IMR-90 (cell line): ENCODE results near the gene CIT. TPM values are rescaled to one million over a fixed set of nuclear protein-coding genes. Genes with fewer than 3 reads are reported as not detected.

Experiments
- ATAC-seq: fragments of 200-7000 bp; cut with Tn5 transposase; 2 replicates; pipeline ENCODE4 v1.9.1; 2020; ENCODE audit warnings: low read depth, mild to moderate bottlenecking, moderate library complexity
- BruUV-seq: library from RNA; stranded (reverse); fragments of 400-500 nt; replicated peaks from 2 replicates; lab custom pipeline; 2021; lab: Mats Ljungman, UMichigan
- CTCF ChIA-PET: fragments of 300-600 bp; formaldehyde crosslinking; extraction: SDS; loops from one replicate; lab custom pipeline; 2021; ENCODE audit warnings: antibody characterized with exemption; lab: Yijun Ruan, JAX
- POLR2A ChIA-PET: fragments of 300-600 bp; sonication (Branson Sonifier 250); formaldehyde crosslinking; loops from one replicate; lab custom pipeline; 2022; ENCODE audit warnings: antibody characterized with exemption; ENCODE audit not compliant: unreplicated experiment; lab: Charles Lee
- DNase-seq: peaks from one replicate; pipeline ENCODE4 v3.0.0; 2013
- H2AFZ ChIP-seq: replicated peaks from 2 replicates; pipeline ENCODE3; 2013; ENCODE audit warnings: low read length, mild to moderate bottlenecking; ENCODE audit not compliant: poor library complexity
- H2AK5ac ChIP-seq: 2 replicates; pipeline ENCODE4 v1.6.1; 2013; ENCODE audit warnings: low read depth, low read length, inconsistent platforms
- H2AK9ac ChIP-seq: replicated peaks from 2 replicates; pipeline ENCODE3; 2013; ENCODE audit warnings: mild to moderate bottlenecking, low read depth, low read length, moderate library complexity; ENCODE audit not compliant: poor library complexity
- H2BK120ac ChIP-seq: 2 replicates; pipeline ENCODE4 v1.6.1; 2013; ENCODE audit warnings: low read depth, low read length, inconsistent platforms
- H2BK15ac ChIP-seq: 3 replicates; pipeline ENCODE4 v1.6.1; 2013; ENCODE audit warnings: low read depth, low read length, inconsistent platforms
- H2BK20ac ChIP-seq: 2 replicates; pipeline ENCODE4 v1.6.1; 2013; ENCODE audit warnings: low read depth, mild to moderate bottlenecking, inconsistent platforms, low read length, moderate library complexity
- H2BK5ac ChIP-seq: 2 replicates; pipeline ENCODE4 v1.6.1; 2013; ENCODE audit warnings: mild to moderate bottlenecking, low read depth, low read length, inconsistent platforms; ENCODE audit not compliant: poor library complexity, severe bottlenecking
- H3K14ac ChIP-seq: replicated peaks from 2 replicates; pipeline ENCODE4 v1.6.1; 2013; ENCODE audit warnings: low read depth, low read length, inconsistent platforms
- H3K18ac ChIP-seq: 2 replicates; pipeline ENCODE4 v1.6.1; 2013; ENCODE audit warnings: low read depth, low read length, control low read depth
- H3K23ac ChIP-seq: 2 replicates; pipeline ENCODE4 v1.6.1; 2013; ENCODE audit warnings: low read depth, low read length, inconsistent platforms
- H3K27ac ChIP-seq: 2 replicates; pipeline ENCODE4 v1.5.1; 2013; ENCODE audit warnings: mild to moderate bottlenecking, control low read depth, low read length; ENCODE audit not compliant: insufficient read depth
- H3K27me3 ChIP-seq: 2 replicates; pipeline ENCODE4 v1.6.1; 2013; ENCODE audit warnings: low read length; ENCODE audit not compliant: control insufficient read depth, insufficient read depth
- H3K36me3 ChIP-seq: 2 replicates; pipeline ENCODE4 v1.6.1; 2013; ENCODE audit warnings: low read length, mixed read lengths; ENCODE audit not compliant: control insufficient read depth, insufficient read depth
- H3K4ac ChIP-seq: 2 replicates; pipeline ENCODE4 v1.6.1; 2013; ENCODE audit warnings: low read depth, low read length, inconsistent platforms
- H3K4me1 ChIP-seq: 2 replicates; pipeline ENCODE4 v1.6.1; 2013; ENCODE audit warnings: low read length, mixed read lengths; ENCODE audit not compliant: control insufficient read depth, insufficient read depth
- H3K4me2 ChIP-seq: 2 replicates; pipeline ENCODE4 v1.6.1; 2013; ENCODE audit warnings: low read depth, mild to moderate bottlenecking, control low read depth, low read length, moderate library complexity
- H3K4me3 ChIP-seq: 2 replicates; pipeline ENCODE4 v1.5.1; 2013; ENCODE audit warnings: low read depth, mild to moderate bottlenecking, control low read depth, low read length, moderate library complexity; ENCODE audit not compliant: insufficient read depth
- H3K56ac ChIP-seq: 2 replicates; pipeline ENCODE4 v1.6.1; 2013; ENCODE audit warnings: low read length, inconsistent platforms; ENCODE audit not compliant: insufficient read depth; ENCODE audit errors: extremely low read depth
- H3K79me1 ChIP-seq, 2 experiments: 2 replicates each; pipeline ENCODE4 v1.6.1; 2013; ENCODE audit warnings: low read length in 2 of 2, inconsistent platforms in 1 of 2, low read depth in 1 of 2
- H3K9ac ChIP-seq: 2 replicates; pipeline ENCODE4 v1.6.1; 2013; ENCODE audit warnings: low read depth, low read length, control low read depth
- H3K9me1 ChIP-seq: 2 replicates; pipeline ENCODE4 v1.6.1; 2013; ENCODE audit warnings: low read length, inconsistent platforms; ENCODE audit not compliant: insufficient read depth
- H3K9me3 ChIP-seq: 2 replicates; pipeline ENCODE4 v1.6.1; 2013; ENCODE audit warnings: low read length; ENCODE audit not compliant: control insufficient read depth, insufficient read depth
- H4K20me1 ChIP-seq: 2 replicates; pipeline ENCODE4 v1.6.1; 2013; ENCODE audit warnings: low read length, inconsistent platforms; ENCODE audit not compliant: insufficient read depth
- H4K5ac ChIP-seq: 2 replicates; pipeline ENCODE4 v1.6.1; 2013; ENCODE audit warnings: mild to moderate bottlenecking, low read depth, low read length, control low read depth
- H4K8ac ChIP-seq, 2 experiments: 2 replicates each; pipeline ENCODE4 v1.6.1; 2013; ENCODE audit warnings: low read depth in 2 of 2, low read length in 2 of 2, control low read depth in 1 of 2, inconsistent platforms in 1 of 2
- H4K91ac ChIP-seq: 2 replicates; pipeline ENCODE4 v1.6.1; 2013; ENCODE audit warnings: low read depth, low read length, inconsistent platforms; ENCODE audit not compliant: insufficient read depth
- CTCF ChIP-seq: conservative IDR thresholded peaks from 2 replicates; pipeline ENCODE4 v1.5.1; 2012; ENCODE audit warnings: mild to moderate bottlenecking, low read depth, low read length, improper control_type of control experiment
- ELK1 ChIP-seq: fragments of 150-350 bp; IDR thresholded peaks from 2 replicates; pipeline ENCODE4 v1.6.1; 2016; ENCODE audit warnings: low read depth, mild to moderate bottlenecking, low read length, moderate library complexity, borderline replicate concordance
- FOS ChIP-seq: fragments of 150-350 bp; IDR thresholded peaks from 2 replicates; pipeline ENCODE4 v1.6.1; 2016; ENCODE audit warnings: low read depth, low read length
- MAZ ChIP-seq: IDR thresholded peaks from 2 replicates; pipeline ENCODE4 v1.6.1; 2012; ENCODE audit warnings: low read depth, mild to moderate bottlenecking, low read length, improper control_type of control experiment, moderate library complexity, borderline replicate concordance
- NFE2L2 ChIP-seq: fragments of 150-350 bp; IDR thresholded peaks from 2 replicates; pipeline ENCODE4 v1.6.1; 2016; ENCODE audit warnings: low read depth, mild to moderate bottlenecking, low read length
- POLR2A ChIP-seq: IDR thresholded peaks from 2 replicates; pipeline ENCODE4 v1.6.1; 2012; ENCODE audit warnings: mild to moderate bottlenecking, low read depth, low read length
- WGBS, 2 experiments: methylation state at CpG; one replicate each; pipeline versions ENCODE4 v1.1.5 to v1.1.7; 2013; ENCODE audit warnings: missing lambda C conversion rate in 2 of 2; ENCODE audit not compliant: insufficient read length in 1 of 2; ENCODE audit errors: extremely low coverage in 2 of 2; 5-methylcytosine and 5-hydroxymethylcytosine counted together
- dilution Hi-C: fragments of 300-500 bp; cut with HindIII; formaldehyde crosslinking; loops from one replicate; pipeline ENCODE4 v1.14.3; 2018; ENCODE audit warnings: low sequenced_read_pairs; ENCODE audit not compliant: unreplicated experiment
- in situ Hi-C: fragments of 300-500 bp; cut with MboI; formaldehyde crosslinking; loops from 3 replicates; pipeline ENCODE4 v1.14.3; 2019; ENCODE audit warnings: low sequenced_read_pairs, inconsistent platforms, mixed read lengths
- intact Hi-C: fragments of 100-400 bp; cut with micrococcal nuclease; formaldehyde crosslinking; loops from 2 replicates; pipeline ENCODE4 v1.10.0; 2022
- polyA plus RNA-seq, 3 experiments: library from polyadenylated mRNA; depleted of rRNA; stranded (reverse); fragments of >200 nt; gene quantifications; 2 replicates each; pipeline ENCODE4 v1.2.3, GENCODE V29; 2012; ENCODE audit warnings: low replicate concordance in 1 of 3
- total RNA-seq: library from RNA; depleted of rRNA; stranded (reverse); fragments of >200 nt; gene quantifications from 2 replicates; pipeline ENCODE4 v1.2.3, GENCODE V29; 2012

Gene CIT
- total and polyA plus RNA-seq, 2 of the 4 experiments (the other 2 are of a cell fraction), result 13.1 to 21.0 TPM

- Histone ChIP-seq H3K18ac (no peak overlapping the region), H4K5ac (no peak overlapping the region), H2BK20ac (no peak overlapping the region), H3K56ac (no peak overlapping the region), H4K20me1 (no peaks in the 10 kb centered on the region), H2AK9ac (no peak overlapping the region), H2AK5ac (no peak overlapping the region), H3K14ac (no peak overlapping the region), H3K4me3 (no peak overlapping the region), H4K8ac (no peak overlapping the region), H3K9me3 (no peaks in the 10 kb centered on the region), H3K27me3 (no peaks in the 10 kb centered on the region), H3K4ac (no peak overlapping the region), H3K9ac (no peak overlapping the region), H3K23ac (no peak overlapping the region), H3K36me3 (peaks cover 12% of the 10 kb centered on the region), H2AFZ (no peak overlapping the region), H2BK5ac (no peak overlapping the region), H3K4me1 (peaks cover 3% of the 10 kb centered on the region), H3K27ac (no peak overlapping the region), H4K91ac (no peak overlapping the region), H3K4me2 (no peak overlapping the region), H2BK120ac (no peak overlapping the region), H3K79me1 (no peaks in the 10 kb centered on the region; a peak in 2 of 4 replicates), H3K9me1 (no peaks in the 10 kb centered on the region), H2BK15ac (no peak overlapping the region)
- TF ChIP-seq ELK1 (no peak), CTCF (no peak), POLR2A (no peak), FOS (no peak), NFE2L2 (no peak), MAZ (no peak)
- ATAC-seq (no peak), DNase-seq (no peak)
- intact Hi-C loops (no loop called here), in situ Hi-C loops (no loop called here), dilution Hi-C loops (no loop called here)
- ChIA-PET CTCF (no interaction called here), POLR2A (no interaction called here)
- BruUV-seq, result no TSS peak
- no CpG with 5 or more reads among the region's 4 CpGs for WGBS, 2 experiments
These were observed 162.4 kb downstream of the CIT start for GRCh38 chr12:119714614-119715267.
